Skin of body (tissue), 2 donors: ENCODE results near the gene UNC13A. TPM values are rescaled to one million over a fixed set of nuclear protein-coding genes. Genes with fewer than 3 reads are reported as not detected.

Experiments
- DNase-seq: peaks from one replicate; lab custom pipeline; 2025; lab: John Stamatoyannopoulos, UW
- total RNA-seq: library from RNA; depleted of rRNA; stranded (reverse); fragments of >200 nt; gene quantifications from one replicate; pipeline ENCODE4 v1.2.3, GENCODE V29; 2014

The UNC13A gene
- total RNA-seq, 1 donor from 2014 or later: 0.10 TPM

DNA sequence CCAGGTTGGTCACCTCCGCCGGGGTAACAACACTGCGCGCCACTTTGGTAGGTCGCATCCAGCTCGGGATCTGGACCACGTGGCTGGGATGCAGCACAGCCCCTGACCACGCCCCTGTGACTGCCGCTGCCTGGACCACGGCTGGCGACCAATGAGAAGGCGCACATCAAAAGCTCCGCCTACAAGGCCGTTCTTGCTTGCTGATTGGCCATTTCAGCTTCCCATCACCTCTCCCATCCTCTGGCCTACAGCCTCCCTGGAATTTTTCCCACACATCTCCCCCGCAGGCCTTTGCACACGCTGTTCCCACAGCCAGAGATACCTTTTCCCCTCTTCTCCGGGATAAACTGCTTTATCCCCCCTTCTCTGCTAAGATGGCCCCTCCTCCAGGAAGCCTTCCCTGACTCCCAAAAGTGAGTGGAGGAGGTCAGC, 18.6 kb upstream of the UNC13A start:
- no peak for DNase-seq

DNA sequence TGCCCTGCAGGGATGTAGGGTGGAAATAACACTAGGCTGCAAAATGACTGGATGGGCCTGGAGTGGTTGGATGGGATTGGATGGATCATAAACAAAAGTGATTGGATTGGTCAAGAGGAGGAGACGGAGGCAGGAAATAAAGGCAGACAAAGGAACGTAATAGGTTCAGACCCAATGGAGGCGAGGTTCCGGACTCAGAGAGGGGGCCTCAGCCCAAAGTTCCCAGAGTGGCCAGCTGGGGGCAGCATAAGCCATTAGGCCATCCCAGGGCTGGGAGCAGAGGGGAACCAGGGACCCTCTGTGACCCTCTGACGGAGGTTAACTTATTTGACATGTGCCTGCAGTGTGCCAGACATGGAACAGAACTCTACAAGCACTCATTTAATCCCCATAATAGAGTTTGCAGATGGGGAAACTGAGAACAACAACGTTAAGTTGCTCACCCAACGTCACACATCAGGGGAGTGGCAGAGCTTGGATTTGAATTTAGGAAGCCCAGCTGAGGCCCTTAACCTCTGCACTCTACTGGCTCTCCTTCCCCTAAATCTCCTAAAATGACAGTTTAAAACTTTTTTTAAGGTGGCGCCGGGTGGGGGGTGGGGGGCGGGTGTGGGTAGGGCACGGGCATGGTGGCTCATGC, 15.8 kb upstream of the UNC13A start:
- no peak for DNase-seq

GRCh38 chr19:17695198-17695597, 7.0 kb upstream of the UNC13A start:
- no peak for DNase-seq

DNA sequence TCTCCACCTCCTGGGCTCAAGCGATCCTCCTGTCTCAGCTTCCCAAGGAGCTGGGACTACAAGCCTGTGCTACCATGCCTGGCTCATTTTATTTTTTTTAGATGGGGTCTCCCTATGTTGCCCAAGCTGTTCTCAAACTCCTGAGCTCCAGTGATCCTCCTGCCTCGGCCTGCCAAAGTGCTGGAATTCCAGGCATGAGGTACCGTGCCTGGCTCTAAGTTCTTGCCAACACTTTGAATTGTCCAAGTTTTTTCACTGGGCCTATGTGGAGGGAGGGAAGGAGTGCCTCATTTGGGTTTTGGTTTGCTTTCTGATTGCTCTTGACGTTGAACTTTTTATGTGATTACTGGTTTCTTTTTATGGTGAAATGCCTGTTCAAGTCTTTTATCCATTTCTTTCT, 4.4 kb upstream of the UNC13A start:
- no peak for DNase-seq

GRCh38 chr19:17688853-17689595, 870 bp upstream of the UNC13A start:
- no peak for DNase-seq

DNA sequence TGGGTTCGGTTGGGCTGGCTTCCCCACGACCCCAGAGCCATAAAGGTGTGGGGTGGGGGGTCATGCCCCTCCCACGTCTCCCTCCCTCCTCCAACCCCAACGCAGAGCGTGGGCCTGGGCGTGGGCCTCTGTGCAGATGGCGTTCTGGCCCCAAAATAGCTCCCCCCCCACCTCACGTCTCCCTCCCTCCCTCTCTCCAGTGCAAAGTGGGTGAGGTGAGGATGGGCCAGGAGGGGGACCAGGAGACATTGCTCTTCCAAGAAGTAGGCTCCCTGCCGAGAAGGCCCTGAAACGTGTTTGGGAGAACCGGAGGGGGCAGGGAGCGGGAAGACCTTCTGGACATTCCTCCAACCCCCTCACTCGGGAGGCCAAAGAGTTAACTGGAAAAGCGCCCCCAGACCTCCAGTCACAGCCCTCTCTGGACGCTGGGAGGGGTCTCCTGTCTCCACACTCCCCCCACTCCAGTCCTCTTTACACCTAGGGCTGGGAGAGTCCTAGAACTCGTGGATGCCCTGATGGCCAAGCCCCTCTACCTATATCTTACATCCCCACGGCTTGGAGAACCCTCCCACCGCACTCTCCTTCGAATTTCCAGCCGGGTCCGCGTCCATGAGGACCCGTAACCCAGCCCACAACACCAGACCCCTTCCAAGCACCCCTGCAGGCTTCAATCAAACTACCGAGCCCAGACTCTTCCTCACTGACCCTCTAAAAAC, 855 bp downstream of the UNC13A start:
- no peak for DNase-seq

GRCh38 chr19:17686592-17687024, 1.5 kb downstream of the UNC13A start:
- no peak for DNase-seq

- no peak for DNase-seq
These were observed 2.1 kb downstream of the UNC13A start for GRCh38 chr19:17686023-17686521.

GRCh38 chr19:17685451-17686022, 2.6 kb downstream of the UNC13A start:
- DNase-seq: no peak

DNA sequence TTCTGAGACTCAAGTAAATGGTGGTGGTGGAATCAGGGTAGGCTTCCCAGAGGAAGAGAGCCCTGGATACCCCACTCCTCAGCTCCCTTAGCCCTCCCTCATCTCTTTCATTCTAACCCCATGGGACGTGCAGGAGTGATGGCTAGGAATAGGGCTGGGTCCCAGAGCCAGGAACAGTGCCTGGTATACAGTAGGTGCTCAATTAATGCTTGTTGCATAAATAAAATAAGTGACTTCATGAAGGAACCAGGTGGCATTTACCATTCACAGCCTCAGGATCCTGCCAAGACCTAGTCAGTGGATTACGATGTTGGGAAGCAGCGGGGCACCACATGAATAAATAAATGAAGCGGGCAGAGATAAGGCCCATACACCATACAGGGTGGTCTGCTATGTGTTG, 3.9 kb downstream of the UNC13A start:
- no peak for DNase-seq

DNA sequence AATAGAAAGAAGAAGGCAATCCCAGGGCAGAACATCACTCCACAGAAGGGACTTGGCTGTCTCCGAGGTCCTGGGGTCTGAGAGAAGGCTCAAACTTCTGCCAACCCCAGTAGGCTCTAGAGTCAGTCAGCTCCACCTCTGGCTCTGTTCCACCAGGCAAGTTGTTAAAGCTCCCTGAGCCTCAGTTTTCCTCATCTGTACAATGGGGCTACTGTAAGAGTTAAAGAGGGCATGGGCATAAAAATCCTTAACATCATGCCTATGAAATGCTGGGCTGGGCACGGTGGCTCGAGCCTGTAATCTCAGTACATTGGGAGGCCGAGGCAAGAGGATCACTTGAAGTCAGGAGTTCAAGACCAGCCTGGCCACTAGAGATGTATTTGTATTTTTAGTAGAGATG, 5.1 kb downstream of the UNC13A start:
- no peak for DNase-seq

DNA sequence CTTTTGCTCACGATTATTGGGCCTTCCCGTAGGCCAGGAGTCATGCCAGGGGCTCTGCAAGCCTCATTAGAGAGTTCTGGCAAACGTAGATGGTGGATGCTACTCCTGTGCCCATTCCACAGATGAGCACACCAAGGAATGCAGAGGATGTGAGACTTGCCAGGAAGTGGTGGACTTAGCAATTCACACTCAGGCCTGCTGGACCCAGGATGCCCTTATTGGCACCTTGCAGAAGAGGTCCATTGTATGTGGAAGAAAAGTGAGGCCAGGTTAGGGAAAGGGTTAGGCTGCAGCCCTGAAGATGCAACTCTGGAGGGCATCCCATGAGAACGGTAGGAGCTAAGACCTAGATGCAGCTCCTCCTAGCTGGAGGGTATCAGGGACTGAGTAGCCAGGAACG, 5.9 kb downstream of the UNC13A start:
- no peak for DNase-seq

- DNase-seq: no peak
These were observed 6.5 kb downstream of the UNC13A start for GRCh38 chr19:17681505-17682125.

GRCh38 chr19:17680230-17680722, 7.9 kb downstream of the UNC13A start:
- DNase-seq: no peak

- DNase-seq: no peak
These were observed 8.5 kb downstream of the UNC13A start for GRCh38 chr19:17679526-17680229.

DNA sequence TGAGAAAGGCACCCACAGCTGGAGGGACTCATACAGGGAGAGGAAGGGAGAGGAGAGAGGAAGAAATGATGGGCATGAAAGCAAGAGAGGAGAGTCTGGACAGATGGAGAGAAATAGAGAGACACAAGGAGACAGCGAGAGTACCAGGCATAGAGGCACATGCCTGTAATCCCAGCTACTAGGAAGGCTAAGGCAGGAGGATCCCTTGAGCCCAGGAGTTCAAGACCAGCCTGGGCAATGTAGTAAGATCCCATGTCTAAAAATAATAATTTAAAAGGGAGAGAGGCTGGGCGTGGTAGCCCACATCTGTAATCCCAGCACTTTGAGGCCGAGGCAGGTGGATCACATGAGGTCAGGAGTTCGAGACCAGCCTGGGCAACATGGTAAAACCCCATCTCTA, 9.3 kb downstream of the UNC13A start:
- DNase-seq: no peak

- DNase-seq: no peak
These were observed 11.2 kb downstream of the UNC13A start for GRCh38 chr19:17677002-17677401.

- DNase-seq: no peak
These were observed 11.9 kb downstream of the UNC13A start for GRCh38 chr19:17676295-17676694.

DNA sequence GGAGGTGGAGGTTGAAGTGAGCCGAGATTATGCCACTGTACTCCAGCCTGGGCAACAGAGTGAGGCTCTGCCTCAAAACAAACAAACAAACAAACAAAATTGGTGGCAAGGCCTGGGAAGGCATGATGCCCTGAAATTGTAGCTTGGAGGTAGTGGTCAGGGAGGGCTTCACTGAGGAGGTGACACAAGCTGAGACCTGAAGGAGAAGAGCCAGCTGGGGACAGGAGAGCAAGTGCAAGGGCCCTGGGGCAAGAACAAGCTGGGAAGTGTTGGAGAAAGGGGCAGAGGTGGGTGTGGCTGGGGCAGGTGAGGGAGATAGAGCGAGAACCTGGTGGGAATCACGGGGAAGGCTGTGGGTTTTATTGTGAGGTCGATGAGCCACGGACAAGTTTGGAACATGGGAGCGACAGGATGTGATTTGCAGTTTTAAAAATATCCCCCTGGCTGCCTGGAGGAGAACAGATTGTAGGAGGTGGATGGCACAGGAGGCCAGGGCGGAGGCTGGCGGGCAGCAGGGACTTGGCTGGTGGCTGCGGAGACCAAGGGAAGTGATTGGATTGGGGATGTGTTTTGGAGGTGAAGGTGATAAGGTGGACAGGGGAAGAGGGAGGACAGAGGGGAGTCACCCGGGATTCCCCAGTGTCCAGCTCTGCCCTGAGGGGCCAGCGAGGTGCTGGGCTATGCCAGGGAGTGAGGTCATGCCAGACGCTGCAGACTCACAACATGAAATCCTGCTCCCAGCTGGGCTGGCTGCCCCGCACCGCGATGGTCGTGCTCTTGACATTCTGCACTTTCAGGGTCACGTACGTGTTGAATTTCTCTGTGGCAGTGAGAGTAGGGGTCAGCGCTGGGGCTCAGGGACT, 14.0 kb downstream of the UNC13A start:
- no peak for DNase-seq

- no peak for DNase-seq
These were observed 16.2 kb downstream of the UNC13A start for GRCh38 chr19:17671906-17672305.
